ENCODE measurements around the gene HSP90AB1.

Gene HSP90AB1

DNA sequence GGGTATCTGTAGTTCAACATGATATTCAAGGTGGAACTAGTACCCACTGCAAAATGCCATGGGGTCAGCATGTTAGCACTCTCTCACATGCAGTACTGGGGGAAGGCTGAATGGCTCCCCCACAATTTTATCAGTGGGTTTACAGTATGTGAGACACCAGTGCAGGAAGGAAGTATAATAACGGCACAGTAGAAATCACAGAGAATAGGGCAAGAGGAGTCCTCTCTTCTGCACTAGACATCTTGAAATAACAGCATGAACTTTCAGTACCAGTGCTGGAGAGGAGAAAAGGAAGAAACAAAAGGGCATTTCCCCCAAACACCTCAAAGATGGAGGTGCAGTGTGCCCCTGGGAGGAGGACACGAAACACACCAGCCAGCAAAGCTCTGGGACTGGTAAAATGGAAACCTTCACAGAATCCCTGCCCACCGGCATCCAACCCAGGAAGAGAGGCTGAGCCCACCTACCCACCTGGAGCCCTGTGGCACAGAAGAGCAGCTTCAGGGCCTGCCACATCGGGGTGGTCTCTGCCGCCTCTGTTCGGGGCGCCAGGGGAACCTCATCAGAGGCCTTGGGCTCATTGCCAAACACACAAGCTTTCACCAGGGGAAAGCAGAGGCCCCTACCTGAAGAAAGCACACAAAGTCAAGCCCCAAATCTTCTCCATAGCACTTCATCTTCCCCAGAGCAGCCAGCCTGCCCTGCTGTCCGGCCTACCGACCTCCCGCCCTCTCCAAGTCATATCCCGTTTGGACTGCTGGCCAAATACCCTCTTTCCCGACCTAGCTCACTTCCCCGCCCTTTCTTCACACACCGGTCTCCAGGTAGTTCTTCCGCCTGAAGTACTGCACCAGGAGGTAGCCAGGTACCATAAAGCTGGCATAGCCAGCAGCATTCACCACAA, 9.2 kb downstream of the HSP90AB1 start:
- DNase-seq (ENCODE audit: low spot score), result peak; percentile 9

DNA sequence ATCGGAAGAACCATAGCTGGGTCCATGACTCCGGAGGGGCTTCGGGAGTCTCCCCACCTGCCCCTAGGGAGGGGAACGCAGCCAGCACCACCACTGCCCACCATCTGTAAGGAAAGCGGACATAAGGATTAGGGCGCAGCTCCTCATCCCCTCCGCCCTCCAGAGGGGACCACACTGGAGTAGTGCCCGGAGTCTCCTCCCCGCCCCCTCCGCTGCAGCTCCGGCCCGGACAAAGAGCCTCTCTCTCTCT, 9.8 kb downstream of the HSP90AB1 start:
- peak; percentile 10 for DNase-seq (ENCODE audit: low spot score)

DNA sequence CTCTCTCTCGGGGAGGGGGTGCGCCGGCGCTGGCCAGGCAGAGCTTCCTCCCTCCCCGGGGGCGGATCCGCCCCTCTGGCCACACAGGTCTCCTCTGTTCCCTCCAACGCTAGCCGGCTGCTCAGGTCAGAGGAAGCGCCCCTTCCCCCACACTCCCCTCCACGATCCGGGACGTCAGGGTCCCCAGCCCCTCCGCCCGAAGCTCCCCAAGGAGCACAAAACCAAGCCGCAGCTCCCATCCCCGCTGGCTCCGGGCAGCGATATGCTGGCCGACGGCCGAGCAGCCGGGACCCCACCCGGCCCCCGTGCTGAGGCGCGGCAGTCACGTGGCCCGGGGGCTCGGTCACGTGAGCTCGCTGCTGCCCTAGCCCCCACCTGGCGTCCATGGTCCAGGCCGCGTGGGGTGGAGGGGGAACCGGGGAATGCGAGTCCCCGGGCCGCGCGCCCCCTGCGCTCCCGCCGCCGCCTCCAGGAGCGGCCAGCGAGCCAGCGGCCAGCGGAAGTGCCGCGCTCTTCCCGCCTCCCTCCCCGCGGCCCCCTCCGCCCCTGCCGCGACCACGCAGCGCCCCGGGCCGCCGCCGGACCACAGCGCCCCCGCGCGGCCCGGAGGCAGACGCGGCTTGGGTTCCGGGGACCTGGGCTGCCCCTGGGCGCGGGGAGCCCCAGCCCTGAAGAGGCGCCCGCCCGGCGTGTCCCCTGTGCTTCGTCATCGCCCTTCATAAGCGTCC, 10.3 kb downstream of the HSP90AB1 start, which contains the start of gene SLC35B2:
Gene SLC35B2 (minus strand): TSS at position 504 of the 728 bp plus-strand sequence. CDS start 118 bp downstream, at position 386.
- DNase-seq (ENCODE audit: low spot score), result peak; percentile 61

DNA sequence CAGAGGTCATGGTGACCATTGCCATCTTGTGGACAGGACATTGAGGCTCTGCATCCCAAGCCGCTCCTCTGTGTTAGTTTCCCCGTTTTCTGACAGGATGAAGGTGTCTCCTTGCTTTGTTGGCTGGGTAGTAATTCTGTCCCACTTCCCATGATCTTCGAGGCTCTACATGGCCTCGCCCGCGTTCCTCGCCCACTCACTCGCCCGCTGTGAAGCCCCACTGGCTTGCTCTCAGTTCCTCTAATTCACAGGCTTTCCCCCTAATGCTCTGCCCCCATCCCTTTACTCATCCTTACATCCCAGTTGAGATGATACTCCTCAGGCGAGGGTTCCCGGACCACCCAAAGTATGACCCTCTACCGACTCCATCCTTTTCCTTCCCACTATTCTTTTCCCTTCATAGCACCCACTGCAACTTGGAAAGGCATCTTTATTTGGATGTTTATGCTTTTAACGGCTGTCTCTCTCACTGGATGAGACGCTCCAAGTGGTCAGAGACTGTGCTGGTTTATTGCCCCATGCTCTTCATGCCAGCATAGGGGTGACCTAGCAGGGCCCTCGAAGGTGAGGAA, 10.9 kb downstream of the HSP90AB1 start:
- no peak for DNase-seq (ENCODE audit: low spot score)

DNA sequence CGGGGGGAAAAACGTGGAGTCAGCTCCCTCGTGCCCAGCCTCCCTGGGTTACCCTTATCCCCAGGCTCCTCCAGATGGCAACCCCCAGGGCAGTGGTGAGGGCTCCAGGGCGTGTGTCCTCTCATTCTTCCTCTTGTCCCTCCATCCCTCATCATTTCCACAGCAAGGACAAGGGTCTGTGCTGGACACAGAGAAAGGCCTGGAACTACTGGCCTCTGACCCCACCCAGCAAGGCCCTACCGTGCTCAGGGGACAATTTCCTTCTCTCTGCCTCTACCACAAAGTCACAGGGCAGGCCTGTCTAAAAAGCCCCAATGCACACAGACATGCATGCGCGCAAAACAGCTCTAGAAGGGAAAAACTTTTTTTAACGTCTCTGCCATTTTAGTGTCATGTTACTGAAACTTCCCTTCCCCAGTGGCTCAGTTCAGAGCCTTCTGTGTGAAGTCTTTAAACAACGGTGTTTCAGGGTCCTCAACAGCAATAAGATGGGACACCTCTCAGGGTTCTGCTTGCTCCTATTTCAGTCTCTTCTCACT, 11.5 kb downstream of the HSP90AB1 start:
- no peak for DNase-seq (ENCODE audit: low spot score)

DNA sequence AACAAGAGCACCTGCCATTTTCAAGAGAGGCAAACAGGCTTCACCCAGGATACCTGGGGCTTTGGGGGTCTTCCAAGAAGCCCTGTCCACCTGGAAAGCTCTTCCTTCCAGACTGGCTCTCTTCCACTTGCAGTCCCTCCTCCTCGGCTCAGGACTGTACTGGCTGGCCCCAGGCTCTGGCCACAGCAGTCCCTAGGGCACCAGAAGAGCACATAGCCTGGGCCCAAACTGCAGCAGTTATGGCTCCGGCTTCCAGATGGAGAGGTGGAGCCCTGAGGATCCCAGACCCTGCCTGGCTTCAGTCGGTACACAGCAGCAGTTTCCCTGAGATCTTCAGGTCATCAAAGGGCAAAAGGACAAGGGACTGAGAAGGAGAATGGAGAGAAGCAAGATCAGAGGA, 12.0 kb downstream of the HSP90AB1 start:
- no peak for DNase-seq (ENCODE audit: low spot score)

DNA sequence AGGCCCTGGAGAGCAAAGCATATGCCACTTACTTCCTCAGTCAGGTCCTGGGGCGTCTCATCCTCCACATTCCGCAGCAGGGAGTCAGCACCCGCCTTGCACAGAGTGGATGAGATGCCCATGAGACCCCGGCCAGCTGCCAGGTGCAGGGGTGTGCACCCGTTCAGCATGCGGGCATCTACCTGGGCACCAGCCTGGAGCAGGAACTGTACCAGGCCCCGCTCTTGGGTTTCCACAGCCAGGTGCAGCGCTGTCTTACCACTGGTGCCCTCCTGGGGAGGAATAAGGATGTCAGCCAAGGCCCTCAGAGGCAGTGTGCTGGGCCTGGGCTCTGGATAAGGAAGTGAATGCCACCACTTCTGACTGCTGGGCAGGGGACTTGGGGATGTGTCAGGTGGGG, 13.1 kb downstream of the HSP90AB1 start:
- no peak for DNase-seq (ENCODE audit: low spot score)

DNA sequence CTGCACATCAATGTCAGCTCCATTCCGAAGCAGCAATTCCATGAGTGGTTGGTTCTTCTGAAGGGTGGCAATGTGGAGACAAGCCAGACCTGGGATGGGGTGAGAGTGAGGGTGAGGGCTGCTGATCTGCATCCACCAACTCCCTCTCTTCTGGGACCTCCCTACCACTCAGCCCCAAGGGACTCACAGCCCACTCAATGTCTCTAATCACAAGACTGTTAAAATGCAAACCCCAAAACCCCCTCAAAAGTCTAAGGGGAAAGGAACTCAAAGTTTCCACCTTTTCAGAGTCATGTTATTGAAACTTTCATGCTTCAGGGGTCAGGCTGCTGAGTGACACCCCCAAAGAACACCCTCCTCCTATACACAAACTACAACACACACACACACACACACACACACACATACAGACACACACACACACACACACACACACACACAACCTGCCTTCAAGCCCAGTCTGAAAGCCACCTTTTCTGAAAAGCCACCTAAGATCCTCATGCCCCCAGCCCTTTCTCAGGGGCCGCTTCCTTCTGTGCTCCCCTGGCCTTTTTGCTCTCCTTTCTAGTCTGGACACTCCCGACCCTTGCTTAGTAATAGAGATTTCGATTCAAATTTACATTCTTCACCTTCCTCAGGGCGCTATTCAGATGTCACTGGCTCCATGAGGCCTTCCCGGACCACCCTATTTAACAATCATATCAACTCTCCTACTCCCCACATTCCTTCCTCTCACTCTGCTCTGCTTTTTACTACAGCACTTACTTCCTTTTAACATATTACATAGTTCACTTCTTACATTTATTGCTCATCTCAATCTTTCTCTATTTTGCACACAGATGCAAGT, 13.8 kb downstream of the HSP90AB1 start:
- DNase-seq (ENCODE audit: low spot score), result no peak

DNA sequence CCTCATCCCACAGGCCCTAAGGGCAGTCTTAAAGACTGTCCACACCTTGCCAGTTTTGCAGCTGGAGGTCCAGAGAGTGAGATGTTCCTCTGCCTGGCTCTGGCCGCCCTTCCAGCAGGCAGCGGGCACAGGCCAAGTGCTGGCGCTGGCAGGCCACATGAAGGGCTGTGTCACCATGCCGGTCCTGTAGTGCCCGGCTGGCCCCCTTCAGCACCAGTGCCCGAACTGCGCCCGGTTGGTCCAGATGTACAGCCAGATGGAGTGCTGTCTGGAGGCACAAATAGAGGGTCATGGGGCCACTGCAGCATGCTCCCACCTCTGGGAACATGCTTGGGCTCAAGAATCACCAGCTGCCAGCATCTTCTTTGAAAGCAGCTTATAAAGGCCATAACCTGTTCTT, 14.7 kb downstream of the HSP90AB1 start:
- no peak for DNase-seq (ENCODE audit: low spot score)

DNA sequence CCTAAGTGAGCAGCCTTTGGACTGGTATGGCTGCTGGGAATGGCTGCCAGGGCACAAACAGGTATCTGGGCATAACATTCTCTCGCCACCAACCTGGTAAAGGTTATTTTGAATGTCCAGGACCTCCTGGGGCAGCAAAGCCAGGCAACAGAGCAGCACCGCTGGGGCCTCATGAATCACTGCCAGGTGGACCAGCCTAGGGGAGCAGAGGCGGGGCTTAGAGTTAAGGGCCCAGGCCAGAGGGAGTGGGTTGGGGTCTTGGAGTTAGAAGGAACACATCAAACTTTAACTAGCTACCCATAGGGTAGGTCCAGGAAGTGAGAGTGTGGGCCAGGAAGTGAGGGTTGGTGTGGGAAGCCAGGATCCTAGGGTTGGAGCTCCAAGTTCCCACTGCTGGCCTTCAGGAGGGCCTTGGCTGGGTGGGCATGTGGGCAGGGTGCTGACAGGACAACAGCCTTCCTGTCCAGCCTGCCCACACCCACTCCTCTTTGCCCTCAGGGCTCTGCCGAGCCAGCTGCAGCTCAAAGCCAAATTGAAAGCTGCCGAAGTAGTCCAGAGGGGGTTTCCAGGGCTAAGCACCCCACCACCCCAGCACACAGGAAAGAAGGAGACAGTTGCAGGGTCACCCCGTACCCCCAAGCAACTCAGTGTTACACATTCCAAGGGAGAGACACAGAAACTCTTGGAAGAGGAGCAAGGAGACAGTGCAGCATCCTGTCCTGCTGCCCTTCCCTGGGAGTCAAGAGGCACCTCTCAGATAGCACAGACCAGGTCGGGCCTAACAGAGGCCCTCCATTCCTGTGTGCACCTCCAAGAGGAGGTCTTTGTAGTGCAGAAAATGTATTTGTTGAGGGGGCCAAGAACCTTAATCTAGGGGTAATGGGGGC, 15.8 kb downstream of the HSP90AB1 start:
- no peak for DNase-seq (ENCODE audit: low spot score)

DNA sequence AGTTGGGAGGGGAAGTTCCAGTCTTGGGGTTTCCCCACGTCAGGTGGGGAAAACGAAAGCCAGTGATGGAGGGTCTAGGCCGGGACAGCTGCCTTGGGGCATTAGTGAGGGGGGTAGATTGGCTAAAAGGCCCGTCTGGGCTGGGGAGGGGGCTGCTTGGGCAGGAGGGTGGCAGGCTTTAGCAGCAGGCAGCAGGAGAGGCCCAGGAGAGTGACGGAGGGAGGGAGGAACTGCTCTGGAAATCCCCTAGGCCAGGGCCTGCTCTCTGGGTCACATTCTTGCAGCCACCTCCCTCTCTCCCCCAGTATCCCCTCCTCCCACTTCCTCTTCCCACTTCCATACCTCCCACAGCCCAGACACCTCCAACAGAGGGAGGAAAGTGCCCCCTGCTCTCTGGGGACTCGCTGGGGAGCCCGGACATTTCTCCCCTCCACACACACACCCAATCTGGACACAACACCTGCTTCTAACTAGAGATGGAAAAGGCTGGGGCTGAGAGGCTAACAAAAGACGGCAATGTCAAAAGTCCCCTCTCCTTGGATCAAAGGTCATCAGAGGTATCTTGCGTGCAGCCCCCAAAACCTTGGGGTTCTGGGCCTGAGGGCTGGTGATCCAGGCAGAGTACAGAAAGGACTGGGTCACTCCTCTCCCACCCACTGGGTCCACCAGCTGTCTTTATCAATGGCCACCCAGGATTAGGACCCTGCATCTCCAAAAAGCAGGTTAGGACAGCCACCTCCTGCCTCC, 16.6 kb downstream of the HSP90AB1 start:
- DNase-seq (ENCODE audit: low spot score), result no peak

DNA sequence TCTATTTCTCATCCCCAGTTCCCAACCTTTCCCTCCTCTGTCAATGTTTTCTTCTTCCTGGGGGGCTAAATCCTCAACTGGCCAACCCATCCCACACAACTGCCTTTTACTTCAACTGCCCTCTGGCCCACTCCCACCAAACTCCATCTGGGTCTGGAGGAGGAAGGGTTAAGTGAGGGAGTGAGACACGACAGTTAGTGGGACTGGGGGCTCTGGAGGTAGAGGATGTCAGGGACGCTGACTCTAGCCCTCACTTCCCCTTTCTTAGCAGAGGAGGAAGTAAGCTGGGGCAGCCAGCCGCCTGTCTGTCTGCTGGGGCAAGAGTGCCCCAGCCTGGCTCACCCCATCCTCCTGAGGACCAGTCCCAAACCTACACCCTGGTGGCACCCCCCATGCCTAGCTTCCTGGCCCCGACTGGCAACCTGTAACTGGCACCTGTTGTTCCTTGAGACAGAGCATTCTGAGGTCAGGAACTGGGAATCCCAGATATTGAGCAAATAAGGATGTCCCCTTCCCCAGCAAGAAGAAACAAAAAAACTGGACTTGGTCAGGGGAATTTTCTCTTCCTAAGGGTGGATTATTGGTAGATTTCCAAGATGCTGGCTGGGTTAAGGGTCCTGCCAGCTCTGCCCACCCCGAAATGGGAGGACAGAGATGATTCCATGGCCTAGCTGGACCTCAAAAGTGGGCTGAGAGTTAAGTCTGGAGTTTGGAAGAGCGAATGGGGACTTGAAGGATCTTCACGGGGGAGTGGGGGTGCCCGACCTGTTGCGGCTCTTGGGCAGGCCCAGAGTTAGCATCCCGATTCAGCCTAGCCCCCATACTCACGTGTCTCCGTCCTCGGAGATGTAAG, 17.5 kb downstream of the HSP90AB1 start:
- no peak for DNase-seq (ENCODE audit: low spot score)

DNA sequence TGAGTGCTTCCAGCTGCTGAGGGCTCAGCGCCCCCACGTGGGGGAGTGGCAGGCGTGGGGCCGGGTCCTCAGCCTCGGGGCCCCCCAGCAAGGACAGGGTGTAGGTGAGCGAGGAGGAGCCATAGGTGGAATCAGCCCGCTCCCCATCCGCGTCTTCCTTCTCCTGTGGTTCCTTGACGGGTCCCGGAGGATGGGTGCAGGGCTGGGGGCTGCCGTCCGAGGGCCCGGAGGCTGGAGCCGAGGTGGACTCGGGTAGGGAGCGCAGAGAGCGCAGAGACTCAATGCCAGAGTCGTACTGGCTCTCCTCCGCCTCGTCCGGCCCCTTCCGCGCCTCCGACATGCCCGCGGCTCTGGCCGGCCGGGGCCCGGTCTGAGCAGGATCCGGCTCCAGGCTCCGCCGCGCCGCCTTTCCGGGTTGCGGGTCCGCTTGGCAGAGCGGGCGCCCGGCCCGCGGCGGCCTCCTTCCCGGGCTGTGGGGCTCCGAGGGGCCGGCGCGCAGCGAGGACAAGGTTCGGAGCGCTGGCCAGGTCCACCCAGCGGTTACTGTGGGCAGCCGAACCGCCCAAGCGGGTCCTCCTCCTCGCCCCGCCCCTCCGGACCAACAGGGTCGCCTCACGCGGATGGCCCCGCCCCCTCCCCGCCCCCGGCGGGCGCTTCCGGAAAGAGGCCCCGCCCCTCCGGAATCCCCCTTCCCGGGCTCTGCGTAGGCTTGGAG, 18.3 kb downstream of the HSP90AB1 start, which contains the start of gene NFKBIE:
Gene NFKBIE (minus strand): TSS at position 545 of the 715 bp plus-strand sequence. CDS start 205 bp downstream, at position 340.
- DNase-seq (ENCODE audit: low spot score), result peak; percentile 74

DNA sequence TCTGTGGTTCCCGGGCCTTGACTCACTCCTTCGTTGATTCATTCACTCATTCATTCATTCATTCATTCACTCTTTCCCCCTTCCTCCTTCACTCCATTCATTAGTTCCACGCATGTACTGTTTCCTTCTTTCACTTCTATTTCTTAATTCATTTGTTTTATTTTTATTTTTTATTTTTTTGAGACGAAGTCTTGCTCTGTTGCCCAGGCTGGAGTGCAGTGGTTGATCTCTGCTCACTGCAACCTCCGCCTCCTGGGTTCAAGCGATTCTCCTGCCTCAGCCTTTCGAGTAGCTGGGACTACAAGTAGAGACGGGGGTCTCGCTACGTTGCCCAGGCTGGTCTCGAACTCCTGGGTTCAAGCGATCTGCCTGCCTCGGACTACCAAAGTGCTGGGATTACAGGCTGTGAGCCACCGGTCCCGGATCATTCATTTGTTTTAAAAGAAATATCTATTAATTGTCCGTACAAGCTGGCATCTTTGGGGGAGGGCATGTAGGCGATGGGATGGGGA, 18.9 kb downstream of the HSP90AB1 start:
- DNase-seq (ENCODE audit: low spot score), result no peak

DNA sequence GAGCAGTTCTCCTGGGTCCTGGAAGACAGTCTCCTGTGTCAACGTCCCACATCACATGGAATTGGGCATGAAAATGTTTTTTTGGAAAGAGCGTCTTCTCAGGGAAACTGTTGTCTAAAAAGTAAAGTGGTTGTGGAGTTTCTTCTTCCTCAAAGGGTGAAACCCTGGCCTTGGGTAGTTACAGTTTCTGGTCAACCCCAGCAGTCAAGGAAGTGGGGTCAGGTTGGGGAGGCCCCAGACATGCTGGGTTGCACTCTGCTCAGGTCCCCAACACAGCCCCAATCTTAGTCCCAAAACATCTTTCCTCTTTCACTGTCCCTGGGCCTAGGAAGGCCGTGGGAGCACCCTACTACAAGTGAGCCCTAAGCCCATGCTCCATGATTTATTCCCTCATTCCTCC, 19.4 kb downstream of the HSP90AB1 start:
- no peak for DNase-seq (ENCODE audit: low spot score)

DNA sequence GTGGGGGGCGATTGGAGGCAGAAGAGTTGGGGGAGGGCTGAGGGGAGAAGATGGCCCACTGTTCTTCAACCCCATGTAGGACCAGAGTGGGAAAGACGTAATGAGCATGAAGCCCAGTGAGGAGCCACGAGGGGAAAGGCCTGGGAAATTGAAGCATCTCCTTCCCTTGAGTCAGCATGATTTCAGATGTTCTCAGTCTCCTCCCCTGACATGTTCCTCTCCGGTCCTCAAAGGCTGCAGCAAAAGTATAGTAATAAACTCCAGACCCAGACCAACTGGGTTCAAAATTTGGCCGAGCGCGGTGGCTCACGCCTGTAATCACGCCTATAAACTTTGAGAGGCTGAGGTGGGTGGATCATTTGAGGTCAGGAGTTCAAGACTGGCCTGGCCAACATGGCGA, 20.4 kb downstream of the HSP90AB1 start:
- DNase-seq (ENCODE audit: low spot score), result no peak

DNA sequence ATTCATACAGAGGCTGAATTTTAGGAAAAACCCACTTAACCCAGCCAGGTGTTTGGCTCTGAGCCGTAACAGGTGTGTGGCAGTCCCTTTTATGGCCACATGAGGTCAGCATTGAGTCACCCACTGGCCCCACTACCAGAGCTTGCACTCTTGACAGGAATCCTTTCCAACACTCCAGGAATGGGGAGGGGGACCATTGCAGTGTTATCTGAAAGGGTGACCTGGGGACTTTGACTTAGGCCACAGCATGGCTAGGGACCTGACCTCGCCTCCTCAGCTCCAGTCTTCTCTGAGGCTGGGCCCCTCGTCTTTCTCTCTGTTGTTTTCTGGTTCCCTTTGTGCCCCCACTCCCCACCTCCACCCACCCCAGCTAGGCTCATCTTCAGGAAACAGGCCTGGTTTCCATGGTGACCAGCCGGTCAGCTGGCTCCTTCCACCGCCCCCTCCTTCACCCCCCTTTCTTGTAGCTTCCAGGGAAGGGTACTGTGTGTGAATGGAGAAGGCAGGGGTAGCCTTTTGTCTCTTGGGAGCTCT, 21.3 kb downstream of the HSP90AB1 start:
- DNase-seq (ENCODE audit: low spot score), result peak; percentile 67
